HepG2 (cell line): Measurements from ENCODE around the gene PDCD2. TPM values are rescaled to one million over a fixed set of nuclear protein-coding genes. Genes with fewer than 3 reads are reported as not detected.
A peak's percentile ranks its signal among the peaks of the same experiment; 100 is the strongest.

Experiments used
- ARNTL ChIP-seq: sonication (generic); formaldehyde crosslinking; IDR thresholded peaks from 2 replicates; pipeline ENCODE4 v1.4.0; 2020; ENCODE audit warnings: mild to moderate bottlenecking, missing genetic modification reagents
- BCL6 ChIP-seq: IDR thresholded peaks from 2 replicates; pipeline ENCODE4 v1.6.1; 2016; ENCODE audit warnings: missing genetic modification reagents, missing compliant biosample characterization
- CBFB ChIP-seq: sonication (generic); formaldehyde crosslinking; IDR thresholded peaks from 2 replicates; pipeline ENCODE4 v1.4.0; 2020; ENCODE audit warnings: missing genetic modification reagents
- HMGXB4 ChIP-seq, 2 experiments: sonication (generic) in 1 of 2; formaldehyde crosslinking in 1 of 2; IDR thresholded peaks; 2 replicates each; pipeline versions ENCODE4 v1.4.0 to v1.6.1; 2018 to 2020; ENCODE audit warnings: missing genetic modification reagents in 2 of 2, borderline replicate concordance in 1 of 2, low read depth in 1 of 2, mild to moderate bottlenecking in 1 of 2, missing biosample characterization in 1 of 2
- MAF1 ChIP-seq: sonication (generic); formaldehyde crosslinking; IDR thresholded peaks from 2 replicates; pipeline ENCODE4 v1.5.0; 2020; ENCODE audit warnings: missing genetic modification reagents, borderline replicate concordance
- MBD4 ChIP-seq: IDR thresholded peaks from 2 replicates; pipeline ENCODE4 v1.6.1; 2012; ENCODE audit warnings: low read length, inconsistent platforms, borderline replicate concordance
- NCOA1 ChIP-seq: sonication (generic); formaldehyde crosslinking; IDR thresholded peaks from 2 replicates; pipeline ENCODE4 v1.9.0; 2021; ENCODE audit warnings: missing genetic modification reagents
- POGK ChIP-seq: sonication (generic); formaldehyde crosslinking; conservative IDR thresholded peaks from 2 replicates; pipeline ENCODE4 v1.8.0; 2022; ENCODE audit warnings: mild to moderate bottlenecking, moderate library complexity, missing genetic modification reagents
- PRMT3 ChIP-seq: sonication (generic); formaldehyde crosslinking; IDR thresholded peaks from 2 replicates; pipeline ENCODE4 v1.8.1; 2022; ENCODE audit warnings: low read depth, mild to moderate bottlenecking, moderate library complexity, missing genetic modification reagents, borderline replicate concordance
- SMARCE1 ChIP-seq: fragments of 450-650 bp; IDR thresholded peaks from 2 replicates; pipeline ENCODE4 v1.6.1; 2017; ENCODE audit warnings: borderline replicate concordance
- SNAI1 ChIP-seq: sonication (generic); formaldehyde crosslinking; IDR thresholded peaks from 2 replicates; pipeline ENCODE4 v1.5.0; 2020; ENCODE audit warnings: mild to moderate bottlenecking, missing genetic modification reagents, borderline replicate concordance
- TGIF2 ChIP-seq: IDR thresholded peaks from 2 replicates; pipeline ENCODE4 v1.6.1; 2016; ENCODE audit warnings: control low read depth, missing compliant biosample characterization
- XBP1 ChIP-seq: sonication (generic); formaldehyde crosslinking; IDR thresholded peaks from 2 replicates; pipeline ENCODE4 v1.5.0; 2020; ENCODE audit warnings: missing genetic modification reagents
- ZNF264 ChIP-seq: sonication (generic); formaldehyde crosslinking; IDR thresholded peaks from 2 replicates; pipeline ENCODE4 v1.4.0; 2020; ENCODE audit warnings: missing genetic modification reagents
- ZNF501 ChIP-seq: sonication (generic); formaldehyde crosslinking; IDR thresholded peaks from 2 replicates; pipeline ENCODE4 v1.5.1; 2020; ENCODE audit warnings: mild to moderate bottlenecking, moderate library complexity, missing genetic modification reagents
- ZNF512B ChIP-seq: sonication (generic); formaldehyde crosslinking; IDR thresholded peaks from 2 replicates; pipeline ENCODE4 v1.5.1; 2020; ENCODE audit warnings: missing genetic modification reagents, mild to moderate bottlenecking, borderline replicate concordance
- ZNF660 ChIP-seq: sonication (generic); formaldehyde crosslinking; IDR thresholded peaks from 2 replicates; pipeline ENCODE4 v1.5.1; 2020; ENCODE audit warnings: mild to moderate bottlenecking, low read depth, missing genetic modification reagents, borderline replicate concordance
- ZNF761 ChIP-seq: sonication (generic); formaldehyde crosslinking; conservative IDR thresholded peaks from 2 replicates; pipeline ENCODE4 v1.4.0; 2020; ENCODE audit warnings: mild to moderate bottlenecking, missing genetic modification reagents
- polyA plus RNA-seq, 8 experiments: library from polyadenylated mRNA; depleted of rRNA in 3 of 8; stranded (reverse) in 7 of 8; unstranded in 1 of 8; fragments of >200 nt; fragmentation: Illumina TruSeq in 4 of 8; extraction: Trizol in 4 of 8; gene quantifications; 2 replicates each; pipeline versions ENCODE4 v1.2.1 to v1.2.3, GENCODE V29; 2011 to 2016; ENCODE audit warnings: low read depth in 4 of 8, missing spikeins in 1 of 8, mixed read lengths in 1 of 8; ENCODE audit not compliant: insufficient read depth in 1 of 8
- total RNA-seq, 5 experiments: library from RNA; depleted of rRNA; stranded (reverse); fragments of >200 nt; fragmentation: Illumina TruSeq; extraction: Trizol; gene quantifications; 2 replicates each; pipeline ENCODE4 v1.2.3, GENCODE V29; 2016; ENCODE audit warnings: low read depth in 1 of 5
- TF ChIP-seq, protein P1 (sequence below): sonication (generic); formaldehyde crosslinking; IDR thresholded peaks from 2 replicates; pipeline ENCODE4 v1.5.1; 2020; ENCODE audit warnings: missing genetic modification reagents, mild to moderate bottlenecking, borderline replicate concordance
- TF ChIP-seq, protein P2 (sequence below): sonication (generic); formaldehyde crosslinking; IDR thresholded peaks from 2 replicates; pipeline ENCODE4 v1.4.0; 2020; ENCODE audit warnings: missing genetic modification reagents, mild to moderate bottlenecking, borderline replicate concordance

Gene PDCD2
- total and polyA plus RNA-seq, 2 of the 13 experiments (the other 11 are each of a cell fraction or from before 2014, with no cell fraction given), result 83.6 to 133 TPM

GRCh38 chr6:170529839-170530469 lies 54.5 kb downstream of the PDCD2 start (continued):
- TF ChIP-seq HMGXB4 (CRISPR knock-in tag; IDR thresholded peaks at IDR 0.05; ENCODE audit: borderline replicate concordance in 1 of 2, low read depth in 1 of 2) (0 out of 4 replicates have a peak, but pooled peaks of 1 of the 2 experiments have one; percentile 25), ARNTL (CRISPR knock-in tag) (no peak), ZNF512B (CRISPR knock-in tag) (no peak), SNAI1 (CRISPR knock-in tag) (no peak), NCOA1 (no peak), TGIF2 (no peak), ZNF761 (no peak), CBFB (CRISPR knock-in tag) (no peak), XBP1 (CRISPR knock-in tag) (no peak), MBD4 (no peak), ZNF501 (CRISPR knock-in tag) (peak; percentile 62; the same call in 1 of the 2 replicates), ZNF264 (CRISPR knock-in tag) (no peak), BCL6 (0 out of 2 replicates have a peak, but pooled peaks have one; percentile 9), POGK (no peak), SMARCE1 (no peak), MAF1 (CRISPR knock-in tag) (no peak), ZNF660 (CRISPR knock-in tag) (no peak), PRMT3 (no peak)
- TF ChIP-seq, protein P1, sequence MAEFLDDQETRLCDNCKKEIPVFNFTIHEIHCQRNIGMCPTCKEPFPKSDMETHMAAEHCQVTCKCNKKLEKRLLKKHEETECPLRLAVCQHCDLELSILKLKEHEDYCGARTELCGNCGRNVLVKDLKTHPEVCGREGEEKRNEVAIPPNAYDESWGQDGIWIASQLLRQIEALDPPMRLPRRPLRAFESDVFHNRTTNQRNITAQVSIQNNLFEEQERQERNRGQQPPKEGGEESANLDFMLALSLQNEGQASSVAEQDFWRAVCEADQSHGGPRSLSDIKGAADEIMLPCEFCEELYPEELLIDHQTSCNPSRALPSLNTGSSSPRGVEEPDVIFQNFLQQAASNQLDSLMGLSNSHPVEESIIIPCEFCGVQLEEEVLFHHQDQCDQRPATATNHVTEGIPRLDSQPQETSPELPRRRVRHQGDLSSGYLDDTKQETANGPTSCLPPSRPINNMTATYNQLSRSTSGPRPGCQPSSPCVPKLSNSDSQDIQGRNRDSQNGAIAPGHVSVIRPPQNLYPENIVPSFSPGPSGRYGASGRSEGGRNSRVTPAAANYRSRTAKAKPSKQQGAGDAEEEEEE (CRISPR knock-in tag), result no peak
- TF ChIP-seq, protein P2, sequence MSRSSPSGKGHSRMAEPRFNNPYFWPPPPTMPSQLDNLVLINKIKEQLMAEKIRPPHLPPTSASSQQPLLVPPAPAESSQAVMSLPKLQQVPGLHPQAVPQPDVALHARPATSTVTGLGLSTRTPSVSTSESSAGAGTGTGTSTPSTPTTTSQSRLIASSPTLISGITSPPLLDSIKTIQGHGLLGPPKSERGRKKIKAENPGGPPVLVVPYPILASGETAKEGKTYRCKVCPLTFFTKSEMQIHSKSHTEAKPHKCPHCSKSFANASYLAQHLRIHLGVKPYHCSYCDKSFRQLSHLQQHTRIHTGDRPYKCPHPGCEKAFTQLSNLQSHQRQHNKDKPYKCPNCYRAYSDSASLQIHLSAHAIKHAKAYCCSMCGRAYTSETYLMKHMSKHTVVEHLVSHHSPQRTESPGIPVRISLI (CRISPR knock-in tag), result no peak
